IMR-90 (cell line): Measurements from ENCODE around the gene TNN. TPM values are rescaled to one million over a fixed set of nuclear protein-coding genes. Genes with fewer than 3 reads are reported as not detected.
A peak's percentile ranks its signal among the peaks of the same experiment; 100 is the strongest.

ENCODE experiments used
- ATAC-seq: fragments of 200-7000 bp; cut with Tn5 transposase; 2 replicates; pipeline ENCODE4 v1.9.1; 2020; ENCODE audit warnings: low read depth, mild to moderate bottlenecking, moderate library complexity
- BruUV-seq: library from RNA; stranded (reverse); fragments of 400-500 nt; replicated peaks from 2 replicates; lab custom pipeline; 2021; lab: Mats Ljungman, UMichigan
- CTCF ChIA-PET: fragments of 300-600 bp; formaldehyde crosslinking; extraction: SDS; loops from one replicate; lab custom pipeline; 2021; ENCODE audit warnings: antibody characterized with exemption; lab: Yijun Ruan, JAX
- POLR2A ChIA-PET: fragments of 300-600 bp; sonication (Branson Sonifier 250); formaldehyde crosslinking; loops from one replicate; lab custom pipeline; 2022; ENCODE audit warnings: antibody characterized with exemption; ENCODE audit not compliant: unreplicated experiment; lab: Charles Lee
- DNase-seq: peaks from one replicate; pipeline ENCODE4 v3.0.0; 2013
- H2AFZ ChIP-seq: replicated peaks from 2 replicates; pipeline ENCODE3; 2013; ENCODE audit warnings: low read length, mild to moderate bottlenecking; ENCODE audit not compliant: poor library complexity
- H2AK5ac ChIP-seq: 2 replicates; pipeline ENCODE4 v1.6.1; 2013; ENCODE audit warnings: low read depth, low read length, inconsistent platforms
- H2AK9ac ChIP-seq: replicated peaks from 2 replicates; pipeline ENCODE3; 2013; ENCODE audit warnings: mild to moderate bottlenecking, low read depth, low read length, moderate library complexity; ENCODE audit not compliant: poor library complexity
- H2BK120ac ChIP-seq: 2 replicates; pipeline ENCODE4 v1.6.1; 2013; ENCODE audit warnings: low read depth, low read length, inconsistent platforms
- H2BK15ac ChIP-seq: 3 replicates; pipeline ENCODE4 v1.6.1; 2013; ENCODE audit warnings: low read depth, low read length, inconsistent platforms
- H2BK20ac ChIP-seq: 2 replicates; pipeline ENCODE4 v1.6.1; 2013; ENCODE audit warnings: low read depth, mild to moderate bottlenecking, inconsistent platforms, low read length, moderate library complexity
- H2BK5ac ChIP-seq: 2 replicates; pipeline ENCODE4 v1.6.1; 2013; ENCODE audit warnings: mild to moderate bottlenecking, low read depth, low read length, inconsistent platforms; ENCODE audit not compliant: poor library complexity, severe bottlenecking
- H3K14ac ChIP-seq: replicated peaks from 2 replicates; pipeline ENCODE4 v1.6.1; 2013; ENCODE audit warnings: low read depth, low read length, inconsistent platforms
- H3K18ac ChIP-seq: 2 replicates; pipeline ENCODE4 v1.6.1; 2013; ENCODE audit warnings: low read depth, low read length, control low read depth
- H3K23ac ChIP-seq: 2 replicates; pipeline ENCODE4 v1.6.1; 2013; ENCODE audit warnings: low read depth, low read length, inconsistent platforms
- H3K27ac ChIP-seq: 2 replicates; pipeline ENCODE4 v1.5.1; 2013; ENCODE audit warnings: mild to moderate bottlenecking, control low read depth, low read length; ENCODE audit not compliant: insufficient read depth
- H3K27me3 ChIP-seq: 2 replicates; pipeline ENCODE4 v1.6.1; 2013; ENCODE audit warnings: low read length; ENCODE audit not compliant: control insufficient read depth, insufficient read depth
- H3K36me3 ChIP-seq: 2 replicates; pipeline ENCODE4 v1.6.1; 2013; ENCODE audit warnings: low read length, mixed read lengths; ENCODE audit not compliant: control insufficient read depth, insufficient read depth
- H3K4ac ChIP-seq: 2 replicates; pipeline ENCODE4 v1.6.1; 2013; ENCODE audit warnings: low read depth, low read length, inconsistent platforms
- H3K4me1 ChIP-seq: 2 replicates; pipeline ENCODE4 v1.6.1; 2013; ENCODE audit warnings: low read length, mixed read lengths; ENCODE audit not compliant: control insufficient read depth, insufficient read depth
- H3K4me2 ChIP-seq: 2 replicates; pipeline ENCODE4 v1.6.1; 2013; ENCODE audit warnings: low read depth, mild to moderate bottlenecking, control low read depth, low read length, moderate library complexity
- H3K4me3 ChIP-seq: 2 replicates; pipeline ENCODE4 v1.5.1; 2013; ENCODE audit warnings: low read depth, mild to moderate bottlenecking, control low read depth, low read length, moderate library complexity; ENCODE audit not compliant: insufficient read depth
- H3K56ac ChIP-seq: 2 replicates; pipeline ENCODE4 v1.6.1; 2013; ENCODE audit warnings: low read length, inconsistent platforms; ENCODE audit not compliant: insufficient read depth; ENCODE audit errors: extremely low read depth
- H3K79me1 ChIP-seq, 2 experiments: 2 replicates each; pipeline ENCODE4 v1.6.1; 2013; ENCODE audit warnings: low read length in 2 of 2, inconsistent platforms in 1 of 2, low read depth in 1 of 2
- H3K9ac ChIP-seq: 2 replicates; pipeline ENCODE4 v1.6.1; 2013; ENCODE audit warnings: low read depth, low read length, control low read depth
- H3K9me1 ChIP-seq: 2 replicates; pipeline ENCODE4 v1.6.1; 2013; ENCODE audit warnings: low read length, inconsistent platforms; ENCODE audit not compliant: insufficient read depth
- H3K9me3 ChIP-seq: 2 replicates; pipeline ENCODE4 v1.6.1; 2013; ENCODE audit warnings: low read length; ENCODE audit not compliant: control insufficient read depth, insufficient read depth
- H4K20me1 ChIP-seq: 2 replicates; pipeline ENCODE4 v1.6.1; 2013; ENCODE audit warnings: low read length, inconsistent platforms; ENCODE audit not compliant: insufficient read depth
- H4K5ac ChIP-seq: 2 replicates; pipeline ENCODE4 v1.6.1; 2013; ENCODE audit warnings: mild to moderate bottlenecking, low read depth, low read length, control low read depth
- H4K8ac ChIP-seq, 2 experiments: 2 replicates each; pipeline ENCODE4 v1.6.1; 2013; ENCODE audit warnings: low read depth in 2 of 2, low read length in 2 of 2, control low read depth in 1 of 2, inconsistent platforms in 1 of 2
- H4K91ac ChIP-seq: 2 replicates; pipeline ENCODE4 v1.6.1; 2013; ENCODE audit warnings: low read depth, low read length, inconsistent platforms; ENCODE audit not compliant: insufficient read depth
- MAZ ChIP-seq: IDR thresholded peaks from 2 replicates; pipeline ENCODE4 v1.6.1; 2012; ENCODE audit warnings: low read depth, mild to moderate bottlenecking, low read length, improper control_type of control experiment, moderate library complexity, borderline replicate concordance
- MXI1 ChIP-seq: IDR thresholded peaks from 2 replicates; pipeline ENCODE4 v1.6.1; 2012; ENCODE audit warnings: low read depth, mild to moderate bottlenecking, low read length, moderate library complexity, borderline replicate concordance
- RFX5 ChIP-seq: IDR thresholded peaks from 2 replicates; pipeline ENCODE4 v1.8.0; 2012; ENCODE audit warnings: low read depth, mild to moderate bottlenecking, low read length, moderate library complexity
- USF2 ChIP-seq: fragments of 150-350 bp; IDR thresholded peaks from 2 replicates; pipeline ENCODE4 v1.6.1; 2017; ENCODE audit warnings: mild to moderate bottlenecking, antibody characterized with exemption, low read length, low read depth
- WGBS, 2 experiments: methylation state at CpG; one replicate each; pipeline versions ENCODE4 v1.1.5 to v1.1.7; 2013; ENCODE audit warnings: missing lambda C conversion rate in 2 of 2; ENCODE audit not compliant: insufficient read length in 1 of 2; ENCODE audit errors: extremely low coverage in 2 of 2; 5-methylcytosine and 5-hydroxymethylcytosine counted together
- dilution Hi-C: fragments of 300-500 bp; cut with HindIII; formaldehyde crosslinking; loops from one replicate; pipeline ENCODE4 v1.14.3; 2018; ENCODE audit warnings: low sequenced_read_pairs; ENCODE audit not compliant: unreplicated experiment
- in situ Hi-C: fragments of 300-500 bp; cut with MboI; formaldehyde crosslinking; loops from 3 replicates; pipeline ENCODE4 v1.14.3; 2019; ENCODE audit warnings: low sequenced_read_pairs, inconsistent platforms, mixed read lengths
- intact Hi-C: fragments of 100-400 bp; cut with micrococcal nuclease; formaldehyde crosslinking; loops from 2 replicates; pipeline ENCODE4 v1.10.0; 2022
- polyA plus RNA-seq, 3 experiments: library from polyadenylated mRNA; depleted of rRNA; stranded (reverse); fragments of >200 nt; gene quantifications; 2 replicates each; pipeline ENCODE4 v1.2.3, GENCODE V29; 2012; ENCODE audit warnings: low replicate concordance in 1 of 3
- total RNA-seq: library from RNA; depleted of rRNA; stranded (reverse); fragments of >200 nt; gene quantifications from 2 replicates; pipeline ENCODE4 v1.2.3, GENCODE V29; 2012

The TNN gene
- total and polyA plus RNA-seq, 2 of the 4 experiments (the other 2 are of a cell fraction) = not detected

- Histone ChIP-seq H2AK5ac (no peak overlapping the region), H3K18ac (no peak overlapping the region), H4K91ac (no peak overlapping the region), H2AK9ac (no peak overlapping the region), H2AFZ (peak overlapping the region; percentile 36), H2BK15ac (no peak overlapping the region), H3K9me3 (no peaks in the 10 kb centered on the region), H3K4me1 (no peaks in the 10 kb centered on the region), H3K9me1 (no peaks in the 10 kb centered on the region), H3K27me3 (peaks cover 2% of the 10 kb centered on the region; the same call in 1 of the 2 replicates), H2BK5ac (no peak overlapping the region), H3K79me1 (no peaks in the 10 kb centered on the region), H4K8ac (no peak overlapping the region), H3K9ac (no peak overlapping the region), H2BK120ac (no peak overlapping the region), H3K4ac (no peak overlapping the region), H4K5ac (no peak overlapping the region), H3K56ac (no peak overlapping the region), H4K20me1 (no peaks in the 10 kb centered on the region), H3K4me3 (no peak overlapping the region), H3K23ac (no peak overlapping the region), H2BK20ac (no peak overlapping the region), H3K4me2 (no peak overlapping the region), H3K14ac (no peak overlapping the region), H3K27ac (no peak overlapping the region), H3K36me3 (no peaks in the 10 kb centered on the region)
- ChIA-PET CTCF (no interaction called here), POLR2A (no interaction called here)
- BruUV-seq = no TSS peak
- in situ Hi-C loops = no loop called here
- intact Hi-C loops = no loop called here
- peak; percentile 45; the same call in 1 of the 2 replicates for TF ChIP-seq MXI1
- TF ChIP-seq MAZ = peak; percentile 50; the same call in 1 of the 2 replicates
- peak; percentile 50; the same call in 1 of the 2 replicates for TF ChIP-seq USF2
- TF ChIP-seq RFX5 = no peak
- ATAC-seq (peak; percentile 79), DNase-seq (peak; percentile 74)
- dilution Hi-C loops = no loop called here
- WGBS, 2 experiments = 60% methylated on average over 1 of the region's 10 CpGs; no CpG with 5 or more reads in 1 of the 2 experiments
Observed at GRCh38 chr1:175072099-175072951, 4.7 kb downstream of the TNN start.
